ENCODE results near the gene MSRB2.
"Not testable (repeated sequence)": the region's sequence is repeated elsewhere in the genome, so short reads cannot be mapped to it uniquely, and the experiment has no call there.

Gene MSRB2

DNA sequence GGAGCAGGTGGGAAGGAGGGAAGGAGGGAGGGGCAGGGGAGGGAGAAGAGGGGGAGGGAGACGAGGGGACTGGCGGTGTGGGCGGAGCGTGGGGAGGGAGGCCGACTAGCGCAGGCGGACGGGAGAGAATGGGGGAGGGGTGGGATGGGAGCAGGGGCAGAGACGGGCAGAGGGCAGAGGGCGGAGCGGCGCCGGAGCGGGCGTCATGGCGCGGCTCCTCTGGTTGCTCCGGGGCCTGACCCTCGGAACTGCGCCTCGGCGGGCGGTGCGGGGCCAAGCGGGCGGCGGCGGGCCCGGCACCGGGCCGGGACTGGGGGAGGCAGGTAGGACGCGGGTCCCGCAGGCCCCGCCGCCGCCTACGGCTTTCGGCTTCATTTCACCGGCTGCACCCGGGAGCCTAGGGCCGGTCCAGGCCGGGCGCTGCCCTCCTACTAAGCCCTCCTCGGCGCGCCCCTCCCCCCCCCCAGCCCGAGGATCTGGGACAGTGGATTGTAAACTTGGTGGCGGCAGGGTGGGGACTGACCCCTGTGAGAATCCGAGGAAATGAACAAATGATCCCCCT, at the start of gene MSRB2:
TSS of gene MSRB2 (plus strand) at position 176 of the 562 bp plus-strand sequence. CDS start at position 206, 30 bp downstream.
- peak; percentile 91 for DNase-seq

DNA sequence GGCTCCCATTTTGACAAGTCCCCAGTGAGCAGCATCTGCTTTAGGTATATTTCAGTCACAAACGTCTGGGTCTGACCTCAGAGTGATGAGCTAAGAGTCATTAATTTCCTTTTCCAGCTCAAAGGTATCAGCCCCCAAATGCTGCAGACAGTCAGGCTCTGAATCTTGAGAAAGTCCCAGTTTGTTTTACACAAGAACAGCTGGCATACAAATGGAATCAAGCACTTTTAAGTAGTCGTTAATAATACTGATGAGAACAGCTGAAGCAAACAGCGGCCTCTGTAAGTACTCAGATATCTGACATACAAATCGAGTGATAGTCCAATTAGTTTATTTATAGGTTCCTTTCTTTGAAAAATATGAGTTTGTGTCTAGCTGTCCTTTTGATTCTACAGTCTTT, 49.4 kb upstream of the MSRB2 start:
- no peak for DNase-seq

DNA sequence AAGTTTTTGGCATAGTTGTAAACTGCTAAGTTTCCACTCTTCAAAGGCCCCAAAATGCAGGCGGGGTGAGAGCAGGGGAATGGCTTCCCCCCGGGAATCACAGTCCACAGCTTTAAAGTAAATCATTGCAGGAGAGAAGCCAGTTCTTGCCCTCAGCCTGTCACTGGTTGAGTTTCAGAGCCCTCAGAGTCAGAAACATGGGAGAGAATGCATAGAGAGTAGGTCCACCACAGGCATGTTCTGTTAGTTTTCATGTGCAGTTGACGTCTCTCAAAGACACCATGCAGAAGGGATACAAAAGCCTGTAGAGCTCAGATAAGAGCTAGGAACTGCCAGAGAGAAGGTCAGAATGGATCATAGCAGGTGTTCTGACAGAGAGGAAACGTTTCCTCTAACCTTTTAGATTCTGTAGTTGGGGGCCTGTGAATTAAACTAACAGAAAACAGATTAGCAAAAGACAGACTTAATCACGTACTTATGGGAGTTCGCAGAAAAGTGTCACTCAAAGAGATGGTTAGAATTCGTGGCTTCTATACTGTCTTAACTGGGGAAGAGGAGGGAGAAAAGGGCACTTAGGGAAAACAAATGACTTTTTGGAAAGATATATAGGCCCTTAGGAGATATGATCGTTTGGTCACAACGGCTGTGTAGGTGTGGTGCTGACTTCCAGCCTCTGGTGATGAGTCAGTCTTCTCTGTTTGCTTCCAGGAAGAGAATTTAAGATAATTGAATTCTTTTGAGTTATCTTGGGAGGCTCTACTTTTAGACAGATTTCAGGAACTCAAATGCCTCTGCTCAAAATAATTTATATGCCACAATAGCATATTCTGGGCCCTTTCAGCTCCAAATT, 48.0 kb upstream of the MSRB2 start:
- peak; percentile 70 for DNase-seq

DNA sequence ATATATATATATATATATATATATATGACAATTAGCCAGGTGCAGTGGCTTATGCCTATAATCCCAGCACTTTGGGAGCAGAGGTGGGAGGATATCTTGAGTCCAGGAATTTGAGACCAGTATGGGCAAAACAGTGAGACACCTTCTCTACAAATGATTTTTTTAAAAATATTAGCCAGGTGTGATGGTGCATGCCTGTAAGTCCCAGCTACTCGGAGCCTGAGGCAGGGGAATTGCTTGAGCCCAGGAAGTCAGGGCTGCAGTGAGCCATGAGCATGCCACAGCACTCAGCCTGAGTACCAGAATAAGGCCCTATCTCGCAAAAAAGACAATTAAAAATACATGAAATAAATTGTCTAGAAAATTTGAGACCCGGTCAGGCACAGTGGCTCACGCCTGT, 47.2 kb upstream of the MSRB2 start:
- DNase-seq: no peak

DNA sequence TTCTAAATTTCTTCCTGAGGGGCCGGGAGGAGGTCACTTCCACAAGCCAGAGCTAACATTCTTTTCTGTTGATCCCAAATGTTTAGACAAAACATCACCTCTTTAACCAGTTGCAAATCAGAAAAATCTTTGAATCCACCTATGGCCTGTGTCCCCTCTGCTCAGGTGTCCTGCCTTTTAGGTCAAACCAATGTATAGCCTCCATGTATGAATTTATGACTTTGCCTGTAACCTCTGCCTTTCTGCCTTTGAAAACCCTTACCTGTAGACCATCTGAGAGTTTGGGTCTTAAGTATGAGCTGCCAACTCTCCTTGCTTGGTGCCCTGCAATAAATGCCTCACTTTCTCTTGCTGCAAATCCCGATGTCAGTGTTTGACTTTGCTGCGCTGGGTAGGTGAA, 44.1 kb upstream of the MSRB2 start:
- no peak for DNase-seq

DNA sequence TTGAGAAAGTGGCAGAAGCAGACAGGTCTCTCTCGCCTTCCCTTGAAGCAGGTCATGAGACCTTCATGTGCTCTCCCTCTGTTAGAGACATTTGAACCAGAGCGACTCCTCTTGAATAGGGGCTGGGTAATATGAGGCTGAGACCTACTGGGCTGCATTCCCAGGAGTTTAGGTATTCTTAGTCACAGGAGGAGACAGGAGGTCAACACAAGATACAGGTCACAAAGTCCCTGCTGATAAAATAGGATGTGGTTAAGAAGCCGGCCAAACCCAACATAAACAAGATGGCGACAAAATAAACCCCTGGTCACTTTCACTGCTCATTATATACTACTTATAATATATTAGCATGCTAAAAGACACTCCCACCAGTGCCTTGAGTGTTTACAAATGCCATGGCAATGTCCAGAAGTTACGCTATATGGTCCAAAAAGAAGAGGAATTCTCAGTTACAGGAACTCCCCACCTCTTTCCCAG, 43.5 kb upstream of the MSRB2 start:
- DNase-seq: peak; percentile 41

DNA sequence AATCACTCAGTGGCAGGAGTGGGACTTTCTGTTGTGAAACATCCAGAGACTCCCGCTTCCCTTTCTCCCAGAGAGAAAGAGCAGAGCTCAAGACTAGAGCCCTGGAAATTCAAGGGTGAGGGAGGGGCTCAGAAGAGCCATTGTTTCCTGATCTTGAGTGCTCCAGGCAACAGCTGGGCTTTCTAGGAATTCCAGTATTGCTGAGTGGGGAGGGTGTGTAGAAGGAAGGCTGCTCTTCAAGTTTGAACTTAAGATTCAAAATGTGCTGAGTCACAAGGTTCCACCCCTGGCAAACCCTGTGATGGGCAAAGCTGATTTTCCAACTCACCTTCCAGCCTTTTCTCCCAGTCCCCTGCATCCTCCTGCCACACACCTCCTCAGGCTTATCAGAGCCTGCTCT, 42.3 kb upstream of the MSRB2 start:
- DNase-seq: peak; percentile 27

DNA sequence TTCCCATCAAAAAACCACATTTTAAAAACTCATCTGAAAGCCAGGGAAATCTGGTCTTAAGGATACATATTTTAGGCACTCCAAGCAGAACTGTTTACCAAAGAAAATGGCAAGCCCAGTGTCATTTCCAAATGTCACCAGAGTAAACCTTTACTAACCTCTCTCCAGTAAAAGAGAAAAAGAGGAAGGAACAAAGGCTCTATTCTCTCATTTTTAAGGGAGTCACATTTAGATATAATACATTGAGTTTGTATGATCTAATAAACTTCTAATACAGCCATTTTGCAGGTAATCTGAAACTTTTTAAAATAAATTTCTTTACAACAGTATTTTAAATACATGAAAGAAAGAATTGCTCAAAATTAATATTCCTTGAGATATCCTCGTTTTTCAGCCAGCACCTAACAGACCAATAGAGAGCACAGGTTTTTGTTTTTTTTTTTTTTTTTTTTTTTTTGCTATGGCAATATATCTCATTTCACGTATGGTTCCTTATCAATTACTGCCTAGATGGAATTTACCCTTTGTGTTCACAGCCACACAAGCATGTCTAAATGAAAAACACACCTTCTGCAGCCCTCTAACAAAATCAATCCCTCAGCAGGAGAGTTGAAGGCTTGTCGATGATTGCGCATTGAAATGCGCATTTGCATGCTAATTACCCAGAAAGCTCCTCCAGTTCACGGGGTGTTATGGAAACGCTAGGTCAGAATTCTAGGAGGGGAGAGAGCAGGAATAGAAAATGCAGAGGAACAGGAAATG, 39.8 kb upstream of the MSRB2 start:
- peak; percentile 20 for DNase-seq

DNA sequence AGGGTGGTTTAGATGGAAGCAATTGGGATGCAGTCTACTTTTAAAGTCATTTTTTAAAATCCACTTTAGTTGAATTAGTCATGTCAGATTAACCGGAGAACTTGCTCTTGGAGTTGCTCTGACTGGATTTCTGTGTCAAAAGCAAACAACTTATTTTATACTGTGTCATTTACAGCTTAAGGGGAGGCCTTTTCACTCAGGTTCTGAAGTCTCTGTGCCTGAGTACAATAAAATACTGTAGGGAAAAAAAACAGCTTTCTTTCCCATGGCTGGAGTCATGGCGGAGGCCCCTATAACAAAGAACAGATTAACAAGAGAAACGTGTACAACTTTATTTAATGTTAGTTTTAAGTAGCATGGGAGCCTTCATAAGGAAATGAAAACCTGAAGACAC, 39.2 kb upstream of the MSRB2 start:
- DNase-seq: no peak

DNA sequence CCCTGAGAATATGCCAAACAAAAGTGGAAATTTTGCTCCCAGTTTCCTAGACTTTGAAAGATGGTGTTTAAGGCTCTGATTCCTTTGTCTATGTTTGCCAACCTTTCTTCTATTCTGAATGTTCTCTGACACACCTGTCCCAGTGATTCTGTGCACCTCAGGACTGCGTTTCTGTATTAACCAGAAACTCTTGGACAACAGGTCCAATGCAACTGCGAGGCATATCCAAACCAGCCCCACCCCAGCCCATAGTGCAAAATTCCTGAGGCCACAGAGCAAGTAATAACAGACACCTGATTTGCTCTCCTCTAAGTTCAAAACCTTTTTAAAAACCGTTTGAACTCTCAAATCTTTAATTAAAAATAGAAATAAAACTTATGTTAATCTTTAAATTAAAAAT, 37.0 kb upstream of the MSRB2 start:
- no peak for DNase-seq

DNA sequence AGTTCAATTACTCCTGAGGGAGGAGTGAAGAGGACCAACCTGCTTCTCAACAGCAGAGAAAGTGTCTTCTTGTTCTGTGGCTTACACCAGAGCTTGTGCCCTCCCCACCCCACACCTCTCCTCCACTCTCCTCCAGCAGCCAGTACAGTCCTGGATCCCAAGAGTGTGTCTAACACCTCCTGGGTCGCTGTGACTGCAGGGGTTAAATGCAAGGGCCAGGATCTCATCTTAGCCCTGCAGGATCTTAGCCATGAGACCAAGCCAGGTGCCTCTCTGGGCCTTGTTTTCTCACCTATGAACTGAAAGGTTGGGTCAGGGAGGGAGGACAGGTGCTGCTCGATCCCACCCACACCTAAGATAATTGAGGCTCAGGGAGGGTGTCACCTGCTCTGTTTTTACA, 34.5 kb upstream of the MSRB2 start:
- no peak for DNase-seq

DNA sequence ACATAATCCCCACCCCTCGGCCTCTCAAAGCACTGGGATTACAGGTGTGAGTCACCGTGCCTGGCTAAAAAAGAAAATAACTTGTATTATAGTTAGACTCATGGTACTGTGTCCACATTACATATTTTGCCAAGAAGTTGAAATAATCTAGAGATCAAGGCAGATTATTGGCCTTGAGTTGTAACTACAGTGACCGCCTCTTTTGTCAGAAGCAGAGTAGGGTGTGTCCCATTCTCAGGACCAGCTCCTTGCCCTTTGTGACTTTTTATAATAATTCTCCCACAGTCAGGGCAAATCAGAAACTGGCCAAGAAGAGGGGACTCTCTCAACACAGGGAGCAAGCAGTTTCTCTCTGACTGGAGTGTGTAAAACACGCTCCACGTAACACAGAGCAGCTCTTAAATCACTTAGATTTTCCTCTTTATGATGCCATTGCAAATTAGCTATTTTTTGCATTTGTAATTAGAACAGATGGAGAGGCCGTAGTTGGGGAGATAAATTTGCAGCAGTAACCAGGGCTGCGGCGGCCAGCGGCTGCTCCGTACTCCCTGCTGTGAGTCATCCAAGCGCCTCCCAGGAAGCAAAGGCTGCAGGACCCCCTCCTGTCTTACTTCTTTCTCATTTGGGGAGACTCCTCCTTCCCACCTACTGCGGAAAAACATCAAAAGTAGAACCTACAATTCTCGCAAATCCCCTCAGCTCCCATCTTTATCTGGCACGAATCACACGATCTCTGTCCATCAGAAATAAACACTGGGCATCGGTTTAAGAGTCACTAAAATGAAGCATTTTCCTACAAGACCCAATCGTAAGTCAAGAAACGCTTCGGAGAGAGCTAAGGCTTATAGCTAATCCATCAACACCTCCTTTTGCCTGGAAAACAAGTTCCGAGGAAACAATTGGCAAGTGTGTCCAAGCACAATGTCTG, 32.1 kb upstream of the MSRB2 start:
- DNase-seq: no peak

DNA sequence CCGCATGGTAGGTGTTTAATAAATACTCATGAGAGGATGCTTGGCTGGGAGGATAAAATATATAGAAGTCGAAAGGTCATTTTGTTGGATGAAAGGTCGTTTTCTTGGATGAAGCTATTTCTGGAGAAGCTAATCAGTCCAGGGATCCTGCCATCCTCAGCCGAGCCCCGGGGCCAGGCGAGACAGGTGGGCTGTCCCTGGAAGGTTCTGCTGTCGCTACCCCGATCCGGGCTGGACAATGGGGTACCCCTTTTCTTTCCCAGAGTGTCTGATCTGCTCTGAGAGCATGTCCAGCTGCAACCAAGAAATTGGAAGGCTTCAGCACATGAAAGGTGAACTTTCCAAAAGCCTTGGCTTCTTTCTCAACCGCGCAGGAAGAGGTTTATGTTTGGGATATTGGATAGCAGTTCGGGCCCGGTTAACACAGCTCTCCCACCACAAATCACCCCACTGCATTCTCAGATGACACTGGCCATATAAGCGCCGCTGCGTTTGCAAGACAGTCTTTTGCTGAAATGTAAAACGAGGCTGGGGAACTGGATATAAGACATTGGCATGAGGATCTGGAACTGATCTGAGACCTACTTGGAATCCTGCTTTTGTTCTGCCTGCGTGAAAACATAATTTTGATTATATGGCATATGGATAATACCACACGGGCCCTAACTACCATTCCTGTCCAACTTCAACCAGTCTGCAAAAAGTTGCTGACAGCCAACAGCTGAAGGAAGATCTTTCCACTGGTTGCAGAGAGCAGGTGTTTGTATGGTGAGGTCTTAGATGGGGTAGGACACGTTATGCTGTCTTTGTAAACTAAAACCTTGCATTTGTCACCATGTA, 31.2 kb upstream of the MSRB2 start:
- DNase-seq: no peak

DNA sequence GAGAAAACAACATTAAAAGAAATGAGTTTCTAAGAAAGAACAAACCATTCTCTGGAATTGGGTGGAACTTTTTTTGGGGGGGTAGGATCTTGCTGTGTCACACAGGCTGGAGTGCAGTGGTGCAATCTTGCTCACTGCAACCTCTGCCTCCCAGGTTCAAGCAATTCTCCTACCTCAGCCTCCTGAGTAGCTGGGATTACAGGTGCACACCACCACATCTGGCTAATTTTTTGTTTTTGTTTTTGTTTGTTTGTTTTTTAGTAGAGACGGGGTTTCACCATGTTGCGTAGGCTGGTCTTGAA, 30.6 kb upstream of the MSRB2 start:
- DNase-seq: not testable (repeated sequence)

DNA sequence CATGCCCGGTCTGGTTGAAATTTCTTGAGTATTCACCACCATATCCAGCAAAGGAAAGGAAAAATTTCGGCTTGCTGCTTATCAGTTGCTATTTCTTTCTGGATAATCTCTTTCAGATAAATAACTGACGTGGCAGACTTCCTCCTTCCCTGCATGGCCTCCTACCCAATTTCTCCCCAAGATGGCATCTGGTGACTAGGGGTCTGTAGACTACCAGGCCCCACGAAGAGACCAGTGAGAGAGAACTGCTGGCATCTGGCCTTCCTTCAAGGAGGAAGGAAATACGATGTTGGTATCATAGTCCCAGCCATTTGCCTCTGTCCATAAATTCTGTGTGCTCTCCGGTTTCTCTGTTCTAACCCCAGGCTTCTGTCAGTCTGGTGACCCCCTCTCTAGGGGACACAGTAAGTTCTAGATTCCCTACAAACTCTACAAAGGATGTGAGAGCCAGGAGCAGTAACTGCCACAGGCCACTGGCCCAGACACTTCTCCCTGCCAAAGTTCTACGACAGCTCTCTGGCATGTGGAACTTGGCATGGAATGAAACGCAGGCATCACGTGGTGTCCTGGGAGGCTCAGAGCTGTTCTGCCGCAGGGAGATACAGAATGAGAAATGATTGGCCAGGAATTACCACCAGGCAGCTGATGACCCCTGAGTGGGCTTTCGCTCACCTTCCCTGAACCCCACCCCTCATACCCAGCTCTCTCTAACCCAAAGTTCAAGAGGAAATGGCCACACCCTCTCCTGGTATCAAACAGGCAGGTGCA, 30.0 kb upstream of the MSRB2 start:
- DNase-seq: no peak

DNA sequence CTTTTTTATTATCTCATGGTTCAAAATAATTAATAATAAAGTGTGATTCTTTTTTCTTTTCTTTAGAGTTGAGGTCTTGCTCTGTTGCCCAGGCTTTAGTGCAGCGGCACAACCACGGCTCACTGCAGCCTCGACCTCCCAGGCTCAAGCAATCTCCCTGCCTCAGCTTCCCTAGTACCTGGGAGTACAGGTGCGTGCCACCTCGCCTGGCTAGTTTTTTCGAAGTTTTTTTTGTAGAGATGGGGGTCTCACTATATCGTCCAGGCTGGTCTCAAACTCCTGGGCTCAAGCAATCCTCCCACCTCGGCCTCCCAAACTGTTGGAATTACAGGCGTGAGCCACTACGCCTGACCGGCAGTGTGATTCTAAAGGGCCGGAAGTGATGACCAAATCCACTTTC, 28.0 kb upstream of the MSRB2 start:
- DNase-seq: no peak

DNA sequence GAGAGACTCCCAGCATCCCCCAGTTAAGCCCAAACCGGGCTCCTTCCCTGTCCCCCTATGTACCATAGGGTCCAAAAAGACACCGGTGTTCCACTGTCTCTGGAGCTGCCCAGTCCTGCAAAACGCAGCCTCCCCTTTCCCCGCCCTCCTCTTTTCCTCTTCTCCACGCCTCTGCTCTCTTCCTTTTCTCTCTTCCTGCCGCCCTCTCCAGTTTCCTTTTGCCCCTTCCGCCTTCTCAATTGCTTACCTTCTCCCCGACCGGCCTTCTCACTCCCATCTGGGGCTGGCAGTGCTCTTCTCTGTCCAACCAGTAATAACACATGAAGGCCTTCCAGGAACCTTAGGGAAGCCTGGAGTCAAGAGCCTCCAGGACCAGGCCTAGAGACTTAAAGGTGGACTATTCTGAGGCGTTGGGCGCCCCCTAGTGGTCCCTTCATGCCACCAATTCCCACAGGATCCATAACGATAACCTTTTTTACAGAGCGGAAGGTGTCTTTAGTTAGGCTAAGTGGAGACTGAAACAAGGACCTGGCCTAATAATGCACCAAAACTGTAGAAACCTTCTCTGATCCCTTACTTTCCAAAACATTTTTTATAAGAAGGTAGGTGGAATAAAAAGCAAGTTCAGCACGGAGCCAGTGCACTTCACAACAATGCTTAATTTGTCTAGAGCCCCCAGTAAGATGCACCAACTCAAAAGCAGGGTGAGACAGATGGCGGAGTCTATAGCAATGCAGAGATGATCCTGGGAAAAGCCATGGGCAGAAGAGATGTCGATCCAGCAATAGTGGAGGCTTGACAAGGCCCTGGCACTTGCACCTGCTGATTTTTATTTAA, 27.2 kb upstream of the MSRB2 start:
- DNase-seq: peak; percentile 85

DNA sequence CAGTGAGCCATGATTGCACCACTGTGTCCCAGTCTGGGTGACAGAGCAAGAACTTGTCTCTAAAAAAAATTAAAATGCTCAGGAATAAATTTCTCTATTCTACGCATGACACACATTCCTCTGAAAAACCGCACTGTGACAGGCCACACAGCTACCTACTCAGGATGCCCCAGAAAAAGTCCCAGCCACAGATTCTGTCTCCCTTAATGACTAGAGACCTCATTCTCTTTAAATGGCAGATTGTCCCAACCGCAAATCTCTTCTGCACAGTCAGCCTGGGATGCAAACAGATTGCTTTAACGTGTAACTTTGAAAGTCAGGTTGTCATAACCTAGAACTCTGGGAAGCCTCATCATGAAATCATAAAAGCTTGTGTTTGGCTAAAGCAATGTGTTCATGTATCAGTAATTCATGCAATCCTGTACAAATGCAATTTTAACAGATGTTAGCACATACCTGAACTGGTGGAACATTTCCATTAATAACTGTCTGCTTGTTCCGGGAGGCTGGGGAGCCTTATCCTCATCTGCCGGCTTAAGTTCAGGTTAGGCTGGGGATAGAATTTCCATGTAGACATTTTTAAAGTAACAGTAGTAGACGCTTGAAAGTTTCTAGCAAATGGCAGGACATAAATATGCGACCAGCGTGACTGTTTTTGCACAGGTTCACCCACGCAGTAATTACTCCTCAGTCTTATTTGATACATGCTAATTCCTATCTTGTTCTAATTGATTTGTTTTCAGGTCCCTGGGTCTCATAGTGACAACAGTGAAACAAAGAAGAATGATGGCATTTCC, 26.2 kb upstream of the MSRB2 start:
- no peak for DNase-seq
